ENCODE results near the gene MRPL12. TPM values are rescaled to one million over a fixed set of nuclear protein-coding genes. Genes with fewer than 3 reads are reported as not detected.

MRPL12 gene
- total RNA-seq, 1 experiment from 2014 or later = 260 TPM

- ChIA-PET POLR2A (no interaction called here), CTCF (interaction anchor here (0.9 kb wide), 1 partner anchor 84 kb away, joined by 3 read pairs; no protein-coding TSS in a partner anchor), RAD21 (ENCODE audit: low non-redundant PET in 1 of 2, low total read pairs in 2 of 2, uncharacterized antibody in 2 of 2, unreplicated experiment in 2 of 2) (no interaction called here)
- DNase-seq (ENCODE audit: low read depth, low spot score) = no peak
- Histone ChIP-seq H3K36me3 (ENCODE audit: control insufficient read depth in 1 of 2, insufficient read depth in 2 of 2, low read length in 2 of 2) (no peaks in the 10 kb centered on the region), H3K27ac (ENCODE audit: low read depth, low read length) (no peak overlapping the region), H3K9me2 (ENCODE audit: insufficient read depth) (no peaks in the 10 kb centered on the region), H3K4me1 (ENCODE audit: control insufficient read depth in 1 of 2, insufficient read depth in 2 of 2, low read length in 2 of 2) (peaks cover 21 to 24% of the 10 kb centered on the region in 2 experiments), H3K27me3 (ENCODE audit: insufficient read depth, low read length) (no peaks in the 10 kb centered on the region), H3K4me3 (replicated peaks in 1 of 2; ENCODE audit: low read depth in 1 of 2, low read length in 2 of 2) (no peak overlapping the region), H3K9ac (ENCODE audit: low read length) (no peak overlapping the region), H3K79me2 (ENCODE audit: insufficient read depth, low read length) (no peaks in the 10 kb centered on the region), H3K4me2 (ENCODE audit: low read length) (no peak overlapping the region), H2AFZ (ENCODE audit: low read depth, low read length, poor library complexity, severe bottlenecking) (no peak overlapping the region), H4K20me1 (ENCODE audit: insufficient read depth) (no peaks in the 10 kb centered on the region), H3K9me3 (ENCODE audit: control insufficient read depth in 1 of 2, insufficient read depth in 1 of 2, low read depth in 1 of 2, low read length in 2 of 2) (no peaks in the 10 kb centered on the region)
- no TSS peak for BruUV-seq (replicated peaks)
- intact Hi-C loops (cut with micrococcal nuclease) = no loop called here
- TF ChIP-seq ATF3 (IDR thresholded peaks at IDR 0.05) (no peak), RAD21 (IDR thresholded peaks at IDR 0.05; ENCODE audit: low read depth) (no peak), CTCF (IDR thresholded peaks at IDR 0.05 in 2 of 3, conservative IDR thresholded peaks at IDR 0.05 in 1 of 3; ENCODE audit: borderline replicate concordance in 1 of 3, insufficient read depth in 1 of 3, low read depth in 2 of 3, low read length in 2 of 3) (no peak), TCF7L2 (IDR thresholded peaks at IDR 0.05; ENCODE audit: borderline replicate concordance, extremely low read depth, insufficient read depth, insufficient read length) (no peak), SRF (IDR thresholded peaks at IDR 0.05; ENCODE audit: low read depth) (no peak), MAX (IDR thresholded peaks at IDR 0.05) (no peak), FOSL1 (IDR thresholded peaks at IDR 0.05; ENCODE audit: low read depth) (no peak)
- no peak for ATAC-seq
Observed at GRCh38 chr17:81737947-81738800, 35.0 kb downstream of the MRPL12 start.

All from HCT116 (cell line).